Caco-2 (cell line): ENCODE measurements around the gene NR5A2. TPM values are rescaled to one million over a fixed set of nuclear protein-coding genes. Genes with fewer than 3 reads are reported as not detected.

Experiments
- BruUV-seq: library from RNA; stranded (reverse); fragments of 400-500 nt; replicated peaks from 2 replicates; lab custom pipeline; 2021; lab: Mats Ljungman, UMichigan
- CTCF ChIA-PET: fragments of 300-600 bp; sonication (Branson Sonifier 250); formaldehyde crosslinking; loops from one replicate; lab custom pipeline; 2022; ENCODE audit warnings: antibody characterized with exemption; lab: Charles Lee
- POLR2A ChIA-PET: fragments of 300-600 bp; sonication (Branson Sonifier 250); formaldehyde crosslinking; loops from one replicate; lab custom pipeline; 2022; ENCODE audit warnings: antibody characterized with exemption; lab: Charles Lee
- DNase-seq, 2 experiments: peaks; one replicate each; pipeline versions ENCODE4 v3.0.0 to v3.0.0-alpha.2; 2020 to 2022
- H3K27me3 ChIP-seq: replicated peaks from 2 replicates; pipeline ENCODE4 v1.6.0; 2011; ENCODE audit warnings: low read length; ENCODE audit not compliant: control insufficient read depth, insufficient read depth
- H3K36me3 ChIP-seq: 2 replicates; pipeline ENCODE4 v1.5.1; 2011; ENCODE audit warnings: low read length; ENCODE audit not compliant: control insufficient read depth, insufficient read depth
- H3K4me1 ChIP-seq: fragments of 250-450 bp; sonication (Bioruptor Pico); 2 replicates; pipeline ENCODE4 v1.5.1; 2020; ENCODE audit warnings: mild to moderate bottlenecking
- H3K4me3 ChIP-seq: 2 replicates; pipeline ENCODE4 v1.5.1; 2011; ENCODE audit warnings: low read depth, mild to moderate bottlenecking, control low read depth, low read length
- H3K9me3 ChIP-seq: fragments of 250-450 bp; sonication (Bioruptor Pico); 2 replicates; pipeline ENCODE4 v1.5.1; 2020; ENCODE audit warnings: mild to moderate bottlenecking, moderate library complexity
- H3K27ac Mint-ChIP-seq: one replicate; pipeline ENCODE4 v1.8.0; 2022; ENCODE audit warnings: mixed read lengths; ENCODE audit not compliant: unreplicated experiment
- H3K27me3 Mint-ChIP-seq: one replicate; pipeline ENCODE4 v1.8.0; 2022; ENCODE audit warnings: mixed read lengths; ENCODE audit not compliant: insufficient read depth, unreplicated experiment
- H3K36me3 Mint-ChIP-seq: one replicate; pipeline ENCODE4 v1.8.0; 2022; ENCODE audit warnings: mild to moderate bottlenecking, mixed read lengths; ENCODE audit not compliant: insufficient read depth, unreplicated experiment
- H3K4me1 Mint-ChIP-seq: one replicate; pipeline ENCODE4 v1.8.0; 2022; ENCODE audit warnings: low read depth, mixed read lengths; ENCODE audit not compliant: unreplicated experiment
- H3K4me3 Mint-ChIP-seq: one replicate; pipeline ENCODE4 v1.8.0; 2022; ENCODE audit warnings: mild to moderate bottlenecking, moderate library complexity, mixed read lengths; ENCODE audit not compliant: unreplicated experiment
- H3K9me3 Mint-ChIP-seq: one replicate; pipeline ENCODE4 v1.8.0; 2022; ENCODE audit warnings: mixed read lengths; ENCODE audit not compliant: unreplicated experiment
- CTCF ChIP-seq, 2 experiments: fragments of 200-600 bp in 1 of 2; IDR thresholded peaks; 1 replicate in 1 of 2; 2 replicates in 1 of 2; pipeline versions ENCODE4 v1.5.1 to v1.8.0; 2011 to 2022; ENCODE audit warnings: antibody characterized with exemption in 1 of 2, control low read depth in 1 of 2, inconsistent platforms in 1 of 2, low read depth in 1 of 2, low read length in 1 of 2, mild to moderate bottlenecking in 1 of 2, moderate library complexity in 1 of 2; ENCODE audit not compliant: insufficient read depth in 1 of 2, severe bottlenecking in 1 of 2, unreplicated experiment in 1 of 2
- intact Hi-C: fragments of 100-400 bp; cut with micrococcal nuclease; formaldehyde crosslinking; loops from one replicate; pipeline ENCODE4 v1.10.0; 2022; ENCODE audit not compliant: unreplicated experiment
- total RNA-seq: library from RNA; stranded (reverse); gene quantifications from 2 replicates; pipeline ENCODE4 v1.2.3, GENCODE V29; 2022

The NR5A2 gene
- total RNA-seq, 1 experiment from 2014 or later = 6.5 TPM

DNA sequence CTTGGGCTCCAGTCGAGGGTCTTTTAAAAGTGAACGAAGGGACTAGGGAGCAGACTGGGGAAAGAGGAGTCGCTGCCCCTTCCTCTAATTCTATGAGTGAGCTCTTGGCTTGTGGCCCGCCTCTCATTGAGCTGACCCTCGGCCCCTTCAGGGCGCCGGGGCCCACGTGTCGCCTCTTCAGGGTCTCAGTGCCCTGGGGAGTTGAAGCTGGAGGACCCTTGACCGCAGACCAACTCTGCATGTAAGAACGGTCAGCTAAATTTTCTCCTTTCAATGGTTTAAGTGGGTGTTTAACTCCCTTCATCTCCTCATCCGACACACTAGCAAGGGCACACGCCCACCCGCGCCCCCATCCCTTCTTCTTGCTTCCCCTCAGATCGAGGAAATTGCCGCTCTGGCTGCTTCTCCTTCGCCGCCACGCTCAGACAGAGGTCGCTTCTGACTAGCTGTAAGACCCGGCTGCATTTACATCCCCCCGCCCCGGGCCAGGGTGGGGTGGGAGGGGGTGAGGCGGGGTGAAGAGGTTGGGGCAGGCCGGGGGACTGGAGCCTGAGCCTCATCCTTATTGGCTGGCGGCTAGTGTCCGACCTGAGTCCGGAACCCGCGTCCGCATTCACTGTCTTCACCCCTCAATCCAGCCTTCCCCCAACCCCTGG is 10.9 kb downstream of the NR5A2 start:
- no peak for TF ChIP-seq CTCF (IDR thresholded peaks at IDR 0.05; ENCODE audit: insufficient read depth in 1 of 2, low read depth in 1 of 2, low read length in 1 of 2, severe bottlenecking in 1 of 2, unreplicated experiment in 1 of 2)
- ChIA-PET POLR2A (no interaction called here), CTCF (interaction anchor here (0.6 kb wide), 1 partner anchor 238 kb away, joined by 3 read pairs; no protein-coding TSS in a partner anchor)
- Mint-ChIP-seq H3K27me3 (no peaks in the 10 kb centered on the region), H3K36me3 (peaks cover 6% of the 10 kb centered on the region), H3K27ac (no peak overlapping the region), H3K4me1 (peaks cover 13% of the 10 kb centered on the region), H3K9me3 (no peaks in the 10 kb centered on the region), H3K4me3 (peak overlapping the region; percentile 95)
- H3K4me3 ChIP-seq = peak overlapping the region; percentile 69
- no peaks in the 10 kb centered on the region for H3K9me3 ChIP-seq
- intact Hi-C loops = no loop called here
- H3K36me3 ChIP-seq = no peaks in the 10 kb centered on the region
- no TSS peak for BruUV-seq
- no peak for DNase-seq
- 0 out of 2 replicates have a peak, but pooled peaks cover 4% of the 10 kb centered on the region for H3K4me1 ChIP-seq
- H3K27me3 ChIP-seq = no peaks in the 10 kb centered on the region

GRCh38 chr1:200038981-200039848 is 11.7 kb downstream of the NR5A2 start:
- Histone ChIP-seq H3K27me3 (no peaks in the 10 kb centered on the region), H3K4me1 (0 out of 2 replicates have a peak, but pooled peaks cover 4% of the 10 kb centered on the region), H3K4me3 (peak overlapping the region; percentile 69), H3K36me3 (no peaks in the 10 kb centered on the region), H3K9me3 (no peaks in the 10 kb centered on the region)
- POLR2A ChIA-PET = interaction anchor here (0.6 kb wide), 1 partner anchor 10 kb away, joined by 3 read pairs; no protein-coding TSS in a partner anchor
- Mint-ChIP-seq H3K9me3 (no peaks in the 10 kb centered on the region), H3K36me3 (peaks cover 6% of the 10 kb centered on the region), H3K4me1 (peaks cover 13% of the 10 kb centered on the region), H3K27me3 (no peaks in the 10 kb centered on the region), H3K27ac (no peak overlapping the region), H3K4me3 (peak overlapping the region; percentile 95)
- no peak for TF ChIP-seq CTCF (IDR thresholded peaks at IDR 0.05; ENCODE audit: insufficient read depth in 1 of 2, low read depth in 1 of 2, low read length in 1 of 2, severe bottlenecking in 1 of 2, unreplicated experiment in 1 of 2)
- BruUV-seq = no TSS peak
- intact Hi-C loops = loop anchor here (1.0 kb wide), 1 partner anchor 12 kb away; the partner anchor contains the start of gene NR5A2
- peak; percentile 54 to 55 for DNase-seq
- CTCF ChIA-PET = interaction anchor here (1.6 kb wide), 1 partner anchor 354 kb away, joined by 3 read pairs; no protein-coding TSS in a partner anchor
